Measurements from ENCODE around the gene POLN. TPM values are rescaled to one million over a fixed set of nuclear protein-coding genes. Genes with fewer than 3 reads are reported as not detected.

POLN gene
- total RNA-seq, 1 experiment from 2014 or later, result 0.26 TPM

DNA sequence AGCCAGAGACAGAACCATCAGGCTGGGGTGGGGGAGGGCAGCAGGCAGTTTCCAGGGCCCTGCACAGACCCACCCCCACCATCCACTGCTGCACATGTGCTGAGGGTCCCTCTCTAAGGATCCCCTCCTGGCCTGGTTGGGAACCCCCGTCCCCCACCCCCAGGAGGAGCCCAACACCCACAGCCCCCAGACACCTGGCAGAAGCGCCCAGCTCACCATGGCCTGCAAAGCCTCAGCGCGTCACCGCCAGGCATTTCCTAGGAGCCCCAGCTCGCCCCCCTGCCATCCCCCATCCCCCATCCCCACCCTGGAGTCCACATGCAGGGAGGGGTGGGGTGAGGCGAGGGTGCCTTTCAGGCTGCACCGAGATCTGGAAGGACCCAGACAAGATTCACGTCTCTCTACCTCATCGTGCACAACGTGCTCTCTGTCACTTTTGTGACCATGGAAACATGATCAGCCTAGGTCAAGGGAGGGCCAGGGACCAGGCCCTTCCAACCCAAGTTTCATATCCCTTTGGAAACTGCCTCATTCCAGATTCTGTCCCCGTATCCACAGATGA lies 10.7 kb upstream of the POLN start:
- no peaks in the 10 kb centered on the region for H3K9me3 ChIP-seq (ENCODE audit: low read length)
- intact Hi-C loops (cut with micrococcal nuclease), result no loop called here
- no peak for DNase-seq
- H3K4me2 ChIP-seq (ENCODE audit: low read length), result no peak overlapping the region
- BruUV-seq (replicated peaks), result no TSS peak
- H2AFZ ChIP-seq (ENCODE audit: low read length), result no peak overlapping the region
- H3K4me3 ChIP-seq (ENCODE audit: low read length), result no peak overlapping the region
- no peaks in the 10 kb centered on the region for H4K20me1 ChIP-seq (ENCODE audit: low read length)
- H3K9ac ChIP-seq (ENCODE audit: low read length), result no peak overlapping the region
- no peaks in the 10 kb centered on the region for H3K27me3 ChIP-seq (ENCODE audit: low read length)
- H3F3A ChIP-seq (ENCODE audit: low read length, unreplicated experiment), result no peaks in the 10 kb centered on the region
- CTCF ChIA-PET, result no interaction called here
- H3K79me2 ChIP-seq (ENCODE audit: low read length), result no peaks in the 10 kb centered on the region
- POLR2A ChIA-PET (ENCODE audit: unreplicated experiment), result no interaction called here
- H3K36me3 ChIP-seq (ENCODE audit: low read depth, low read length), result no peaks in the 10 kb centered on the region
- ATAC-seq, result no peak
- TF ChIP-seq, protein P1, sequence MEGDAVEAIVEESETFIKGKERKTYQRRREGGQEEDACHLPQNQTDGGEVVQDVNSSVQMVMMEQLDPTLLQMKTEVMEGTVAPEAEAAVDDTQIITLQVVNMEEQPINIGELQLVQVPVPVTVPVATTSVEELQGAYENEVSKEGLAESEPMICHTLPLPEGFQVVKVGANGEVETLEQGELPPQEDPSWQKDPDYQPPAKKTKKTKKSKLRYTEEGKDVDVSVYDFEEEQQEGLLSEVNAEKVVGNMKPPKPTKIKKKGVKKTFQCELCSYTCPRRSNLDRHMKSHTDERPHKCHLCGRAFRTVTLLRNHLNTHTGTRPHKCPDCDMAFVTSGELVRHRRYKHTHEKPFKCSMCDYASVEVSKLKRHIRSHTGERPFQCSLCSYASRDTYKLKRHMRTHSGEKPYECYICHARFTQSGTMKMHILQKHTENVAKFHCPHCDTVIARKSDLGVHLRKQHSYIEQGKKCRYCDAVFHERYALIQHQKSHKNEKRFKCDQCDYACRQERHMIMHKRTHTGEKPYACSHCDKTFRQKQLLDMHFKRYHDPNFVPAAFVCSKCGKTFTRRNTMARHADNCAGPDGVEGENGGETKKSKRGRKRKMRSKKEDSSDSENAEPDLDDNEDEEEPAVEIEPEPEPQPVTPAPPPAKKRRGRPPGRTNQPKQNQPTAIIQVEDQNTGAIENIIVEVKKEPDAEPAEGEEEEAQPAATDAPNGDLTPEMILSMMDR (conservative IDR thresholded peaks at IDR 0.05; ENCODE audit: low read depth, low read length), result no peak
- TF ChIP-seq EZH2phosphoT487 (IDR thresholded peaks at IDR 0.05; ENCODE audit: borderline replicate concordance, low read length) (no peak), EZH2 (IDR thresholded peaks at IDR 0.05; ENCODE audit: low read length, unreplicated experiment) (no peak)
- no peak overlapping the region for H3K27ac ChIP-seq (ENCODE audit: low read length)
- no peaks in the 10 kb centered on the region for H3K9me2 ChIP-seq (replicated peaks; ENCODE audit: low read length)
- H3K4me1 ChIP-seq (ENCODE audit: insufficient read depth, low read length), result no peaks in the 10 kb centered on the region

DNA sequence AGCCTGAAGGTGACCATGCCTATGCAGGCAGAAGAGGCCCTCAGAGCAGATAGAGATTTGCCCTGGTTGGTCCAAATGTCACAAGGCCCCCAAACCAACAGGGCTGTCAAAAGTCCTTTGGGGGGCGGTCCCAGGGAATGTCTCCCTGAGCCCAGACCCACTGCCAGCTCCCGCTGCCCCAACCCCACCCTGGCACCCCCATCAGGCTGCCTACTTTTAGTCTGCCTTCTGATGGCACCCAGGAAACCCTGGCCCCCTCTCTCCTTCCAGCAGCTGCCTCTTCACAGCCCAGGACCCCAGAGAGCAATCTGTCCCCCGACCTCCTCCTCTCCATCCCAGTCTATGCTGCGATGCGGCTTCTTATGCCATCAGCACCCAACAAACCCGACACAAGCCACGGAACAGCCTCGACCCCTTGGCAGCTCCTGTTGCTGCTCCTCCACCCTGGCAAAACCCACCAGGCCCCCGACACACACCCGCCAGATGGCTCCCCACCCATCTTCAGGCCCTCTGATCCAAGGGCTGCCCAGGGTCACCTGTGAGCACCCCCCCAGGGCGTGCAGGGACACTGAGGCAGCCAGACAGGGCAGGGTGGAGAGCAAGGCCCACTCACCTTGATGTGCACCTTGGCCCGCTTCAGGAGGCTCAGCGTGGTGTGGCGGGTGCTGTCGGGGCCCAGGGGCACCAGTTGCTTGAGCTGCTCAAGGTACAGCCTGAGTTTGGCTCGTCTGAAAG lies 10.0 kb upstream of the POLN start:
- BruUV-seq (replicated peaks), result no TSS peak
- ATAC-seq, result no peak
- TF ChIP-seq EZH2phosphoT487 (IDR thresholded peaks at IDR 0.05; ENCODE audit: borderline replicate concordance, low read length) (no peak), EZH2 (IDR thresholded peaks at IDR 0.05; ENCODE audit: low read length, unreplicated experiment) (no peak)
- TF ChIP-seq, protein P1 (conservative IDR thresholded peaks at IDR 0.05; ENCODE audit: low read depth, low read length), result no peak
- no peak for DNase-seq
- Histone ChIP-seq H4K20me1 (ENCODE audit: low read length) (no peaks in the 10 kb centered on the region), H3K9ac (ENCODE audit: low read length) (no peak overlapping the region), H3F3A (ENCODE audit: low read length, unreplicated experiment) (no peaks in the 10 kb centered on the region), H3K4me3 (ENCODE audit: low read length) (no peak overlapping the region), H3K9me2 (replicated peaks; ENCODE audit: low read length) (no peaks in the 10 kb centered on the region), H3K4me2 (ENCODE audit: low read length) (no peak overlapping the region), H3K79me2 (ENCODE audit: low read length) (no peaks in the 10 kb centered on the region), H3K27ac (ENCODE audit: low read length) (no peak overlapping the region), H3K4me1 (ENCODE audit: insufficient read depth, low read length) (no peaks in the 10 kb centered on the region), H2AFZ (ENCODE audit: low read length) (no peak overlapping the region), H3K27me3 (ENCODE audit: low read length) (no peaks in the 10 kb centered on the region), H3K9me3 (ENCODE audit: low read length) (no peaks in the 10 kb centered on the region), H3K36me3 (ENCODE audit: low read depth, low read length) (no peaks in the 10 kb centered on the region)
- CTCF ChIA-PET, result no interaction called here
- POLR2A ChIA-PET (ENCODE audit: unreplicated experiment), result no interaction called here
- intact Hi-C loops (cut with micrococcal nuclease), result no loop called here

DNA sequence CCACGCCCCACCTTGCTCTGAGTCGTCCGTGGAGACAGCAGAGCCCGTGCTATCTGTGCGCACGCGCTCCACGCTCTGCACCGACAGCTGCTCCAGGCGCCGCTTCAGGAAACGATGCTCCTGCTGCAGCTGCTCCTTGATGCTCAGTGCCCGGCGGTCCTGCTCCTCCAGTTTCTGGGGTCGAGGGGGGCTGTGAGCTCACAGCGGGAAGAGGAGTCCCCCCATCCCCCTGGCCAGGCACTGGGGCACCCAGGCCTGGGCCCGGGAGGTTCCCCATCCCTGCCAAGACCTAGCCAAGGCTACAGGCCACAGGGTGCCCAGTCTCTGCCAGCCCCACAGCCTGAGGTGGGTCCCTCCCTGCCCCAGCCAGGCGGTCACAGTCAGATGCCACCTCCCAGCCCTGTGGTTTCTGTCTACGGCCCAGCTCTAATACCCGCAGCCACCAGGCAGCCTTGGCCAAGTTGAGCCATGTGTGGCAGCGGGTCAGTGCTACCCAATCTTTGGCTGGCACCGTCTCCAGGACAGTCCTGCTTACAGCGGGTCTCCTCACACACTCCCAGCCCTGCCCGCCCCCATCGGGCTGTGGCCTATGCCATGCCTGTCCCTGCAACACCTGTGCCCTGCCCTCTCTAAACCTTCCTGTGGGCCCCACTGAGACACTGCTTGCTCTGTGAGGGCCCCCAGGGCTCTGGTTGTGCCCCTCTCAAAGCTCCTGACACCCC lies 9.3 kb upstream of the POLN start:
- POLR2A ChIA-PET (ENCODE audit: unreplicated experiment), result no interaction called here
- Histone ChIP-seq H3K9me2 (replicated peaks; ENCODE audit: low read length) (no peaks in the 10 kb centered on the region), H2AFZ (ENCODE audit: low read length) (no peak overlapping the region), H3K4me2 (ENCODE audit: low read length) (no peak overlapping the region), H3K79me2 (ENCODE audit: low read length) (no peaks in the 10 kb centered on the region), H3K9me3 (ENCODE audit: low read length) (no peaks in the 10 kb centered on the region), H3K27ac (ENCODE audit: low read length) (no peak overlapping the region), H3F3A (ENCODE audit: low read length, unreplicated experiment) (no peaks in the 10 kb centered on the region), H3K4me3 (ENCODE audit: low read length) (no peak overlapping the region), H3K9ac (ENCODE audit: low read length) (no peak overlapping the region), H3K4me1 (ENCODE audit: insufficient read depth, low read length) (no peaks in the 10 kb centered on the region), H3K36me3 (ENCODE audit: low read depth, low read length) (no peaks in the 10 kb centered on the region), H3K27me3 (ENCODE audit: low read length) (no peaks in the 10 kb centered on the region), H4K20me1 (ENCODE audit: low read length) (no peaks in the 10 kb centered on the region)
- TF ChIP-seq EZH2phosphoT487 (IDR thresholded peaks at IDR 0.05; ENCODE audit: borderline replicate concordance, low read length) (no peak), EZH2 (IDR thresholded peaks at IDR 0.05; ENCODE audit: low read length, unreplicated experiment) (no peak)
- TF ChIP-seq, protein P1 (conservative IDR thresholded peaks at IDR 0.05; ENCODE audit: low read depth, low read length), result no peak
- CTCF ChIA-PET, result no interaction called here
- intact Hi-C loops (cut with micrococcal nuclease), result no loop called here
- DNase-seq (no peak), ATAC-seq (no peak)
- no TSS peak for BruUV-seq (replicated peaks)

All from PC-3 (cell line).